SU-DHL-6 (cell line): ENCODE measurements around the gene PRRC1.
A peak's percentile ranks its signal among the peaks of the same experiment; 100 is the strongest.

Experiments
- H2AFZ ChIP-seq: fragments of 200-600 bp; sonication (generic); 2 replicates; pipeline ENCODE4 v1.6.1; 2014; ENCODE audit warnings: low read depth, mild to moderate bottlenecking, moderate library complexity, mixed read lengths, antibody characterized with exemption, low read length; ENCODE audit not compliant: severe bottlenecking
- H3F3A ChIP-seq: fragments of 200-600 bp; shearing (Covaris generic); 2 replicates; pipeline ENCODE4 v1.6.0; 2016; ENCODE audit warnings: antibody characterized with exemption, mild to moderate bottlenecking; ENCODE audit not compliant: insufficient read depth
- H3K27ac ChIP-seq: fragments of 200-600 bp; sonication (generic); 2 replicates; pipeline ENCODE4 v1.5.1; 2016; ENCODE audit warnings: low read depth, mild to moderate bottlenecking, low read length, moderate library complexity, mixed read lengths
- H3K27me3 ChIP-seq: fragments of 200-600 bp; sonication (generic), shearing (Covaris generic); 2 replicates; pipeline ENCODE4 v1.6.0; 2014; ENCODE audit warnings: mild to moderate bottlenecking, low read length
- H3K36me3 ChIP-seq: fragments of 200-600 bp; sonication (generic); 2 replicates; pipeline ENCODE4 v1.6.1; 2014; ENCODE audit warnings: mild to moderate bottlenecking, low read length, mixed read lengths
- H3K4me2 ChIP-seq: fragments of 300-600, 200-600 bp; shearing (Covaris generic), sonication (generic); 2 replicates; pipeline ENCODE4 v1.6.0; 2014; ENCODE audit warnings: low read length, low read depth, mild to moderate bottlenecking; ENCODE audit not compliant: poor library complexity, severe bottlenecking
- H3K4me3 ChIP-seq: fragments of 200-600 bp; sonication (generic); 2 replicates; pipeline ENCODE4 v1.5.1; 2014; ENCODE audit warnings: antibody characterized with exemption, low read length, mild to moderate bottlenecking, mixed read lengths; ENCODE audit not compliant: insufficient read depth, poor library complexity, severe bottlenecking
- H3K79me2 ChIP-seq: fragments of 200-600 bp; sonication (generic); 2 replicates; pipeline ENCODE4 v1.6.1; 2014; ENCODE audit warnings: mild to moderate bottlenecking, low read length, moderate library complexity; ENCODE audit not compliant: insufficient read depth
- H3K9ac ChIP-seq: fragments of 200-600 bp; sonication (generic); 2 replicates; pipeline ENCODE4 v1.7.0; 2014; ENCODE audit warnings: mild to moderate bottlenecking, low read length
- H3K9me2 ChIP-seq: fragments of 200-600 bp; sonication (generic); replicated peaks from 2 replicates; pipeline ENCODE4 v1.6.1; 2014; ENCODE audit warnings: low read length; ENCODE audit not compliant: insufficient read depth
- H3K9me3 ChIP-seq: fragments of 200-600 bp; sonication (generic); 2 replicates; pipeline ENCODE4 v1.6.1; 2014; ENCODE audit warnings: low read length, mixed read lengths; ENCODE audit not compliant: insufficient read depth
- H4K20me1 ChIP-seq: fragments of 200-600 bp; sonication (generic); 2 replicates; pipeline ENCODE4 v1.6.1; 2014; ENCODE audit warnings: low read depth, mild to moderate bottlenecking, antibody characterized with exemption, low read length, moderate library complexity, mixed read lengths
- EZH2phosphoT487 ChIP-seq: fragments of 200-600 bp; sonication (generic), shearing (Covaris generic); conservative IDR thresholded peaks from 2 replicates; pipeline ENCODE4 v1.6.1; 2018; ENCODE audit warnings: mild to moderate bottlenecking, antibody characterized with exemption, low read length, moderate library complexity, mixed read lengths
- TF ChIP-seq, protein P1 (sequence below): fragments of 200-600 bp; sonication (generic); IDR thresholded peaks from one replicate; pipeline ENCODE4 v1.5.1; 2017; ENCODE audit warnings: antibody characterized with exemption, mild to moderate bottlenecking, low read length, moderate library complexity; ENCODE audit not compliant: insufficient read depth, poor library complexity, severe bottlenecking

The PRRC1 gene

DNA sequence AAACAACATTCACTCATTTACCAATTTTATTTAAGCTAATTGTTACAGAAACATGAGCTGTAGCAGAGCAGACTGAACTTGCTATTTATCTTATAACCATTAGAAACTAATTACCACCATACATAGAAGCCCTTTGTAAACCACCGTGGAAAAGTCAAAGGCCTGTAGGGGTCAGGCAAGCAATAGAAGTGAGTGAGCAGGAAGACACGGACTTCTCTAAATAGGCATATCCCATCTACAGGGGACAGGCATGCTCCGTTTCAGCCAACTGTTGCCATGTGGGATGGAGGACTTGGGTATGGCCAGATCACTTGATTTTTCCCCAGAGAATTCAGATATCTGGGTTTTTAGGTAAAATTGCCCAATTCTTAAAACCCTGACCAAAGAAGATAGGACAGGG lies 44.8 kb downstream of the PRRC1 start:
- no peak overlapping the region for H3K4me2 ChIP-seq
- no peak overlapping the region for H2AFZ ChIP-seq
- H3K4me3 ChIP-seq = no peak overlapping the region
- H3F3A ChIP-seq = no peaks in the 10 kb centered on the region
- H3K27me3 ChIP-seq = no peaks in the 10 kb centered on the region
- no peak for TF ChIP-seq EZH2phosphoT487
- TF ChIP-seq, protein P1, sequence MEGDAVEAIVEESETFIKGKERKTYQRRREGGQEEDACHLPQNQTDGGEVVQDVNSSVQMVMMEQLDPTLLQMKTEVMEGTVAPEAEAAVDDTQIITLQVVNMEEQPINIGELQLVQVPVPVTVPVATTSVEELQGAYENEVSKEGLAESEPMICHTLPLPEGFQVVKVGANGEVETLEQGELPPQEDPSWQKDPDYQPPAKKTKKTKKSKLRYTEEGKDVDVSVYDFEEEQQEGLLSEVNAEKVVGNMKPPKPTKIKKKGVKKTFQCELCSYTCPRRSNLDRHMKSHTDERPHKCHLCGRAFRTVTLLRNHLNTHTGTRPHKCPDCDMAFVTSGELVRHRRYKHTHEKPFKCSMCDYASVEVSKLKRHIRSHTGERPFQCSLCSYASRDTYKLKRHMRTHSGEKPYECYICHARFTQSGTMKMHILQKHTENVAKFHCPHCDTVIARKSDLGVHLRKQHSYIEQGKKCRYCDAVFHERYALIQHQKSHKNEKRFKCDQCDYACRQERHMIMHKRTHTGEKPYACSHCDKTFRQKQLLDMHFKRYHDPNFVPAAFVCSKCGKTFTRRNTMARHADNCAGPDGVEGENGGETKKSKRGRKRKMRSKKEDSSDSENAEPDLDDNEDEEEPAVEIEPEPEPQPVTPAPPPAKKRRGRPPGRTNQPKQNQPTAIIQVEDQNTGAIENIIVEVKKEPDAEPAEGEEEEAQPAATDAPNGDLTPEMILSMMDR = no peak
- no peaks in the 10 kb centered on the region for H3K9me2 ChIP-seq
- no peaks in the 10 kb centered on the region for H3K36me3 ChIP-seq
- H4K20me1 ChIP-seq = no peaks in the 10 kb centered on the region
- H3K27ac ChIP-seq = no peak overlapping the region
- no peak overlapping the region for H3K9ac ChIP-seq
- H3K79me2 ChIP-seq = no peaks in the 10 kb centered on the region
- H3K9me3 ChIP-seq = no peaks in the 10 kb centered on the region

DNA sequence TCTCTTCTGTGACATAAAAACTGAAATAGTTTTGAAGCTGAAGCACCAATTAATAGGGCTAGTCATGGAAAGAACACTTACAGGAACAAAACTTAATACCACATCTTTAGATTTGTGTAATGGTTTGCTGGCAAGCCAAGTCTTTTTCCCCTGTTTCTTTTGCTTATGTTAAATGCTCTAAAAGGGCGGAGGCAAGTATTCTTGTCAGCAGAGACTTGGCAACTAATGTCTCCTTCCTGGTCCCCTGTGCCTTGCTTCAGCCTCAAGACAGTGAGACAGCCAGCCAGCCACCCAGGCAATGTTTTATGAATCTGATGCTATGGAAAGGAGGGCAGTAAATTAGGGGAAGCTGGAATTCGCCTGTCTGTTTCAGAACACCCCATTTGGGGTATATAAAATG lies 45.7 kb downstream of the PRRC1 start:
- H3K9me3 ChIP-seq = no peaks in the 10 kb centered on the region
- no peak overlapping the region for H3K27ac ChIP-seq
- H3K79me2 ChIP-seq = no peaks in the 10 kb centered on the region
- H3F3A ChIP-seq = no peaks in the 10 kb centered on the region
- H3K27me3 ChIP-seq = no peaks in the 10 kb centered on the region
- TF ChIP-seq EZH2phosphoT487 = no peak
- TF ChIP-seq, protein P1 = no peak
- no peaks in the 10 kb centered on the region for H3K9me2 ChIP-seq
- H3K4me2 ChIP-seq = no peak overlapping the region
- H3K4me3 ChIP-seq = no peak overlapping the region
- no peak overlapping the region for H3K9ac ChIP-seq
- H2AFZ ChIP-seq = no peak overlapping the region
- H3K36me3 ChIP-seq = no peaks in the 10 kb centered on the region
- H4K20me1 ChIP-seq = no peaks in the 10 kb centered on the region

DNA sequence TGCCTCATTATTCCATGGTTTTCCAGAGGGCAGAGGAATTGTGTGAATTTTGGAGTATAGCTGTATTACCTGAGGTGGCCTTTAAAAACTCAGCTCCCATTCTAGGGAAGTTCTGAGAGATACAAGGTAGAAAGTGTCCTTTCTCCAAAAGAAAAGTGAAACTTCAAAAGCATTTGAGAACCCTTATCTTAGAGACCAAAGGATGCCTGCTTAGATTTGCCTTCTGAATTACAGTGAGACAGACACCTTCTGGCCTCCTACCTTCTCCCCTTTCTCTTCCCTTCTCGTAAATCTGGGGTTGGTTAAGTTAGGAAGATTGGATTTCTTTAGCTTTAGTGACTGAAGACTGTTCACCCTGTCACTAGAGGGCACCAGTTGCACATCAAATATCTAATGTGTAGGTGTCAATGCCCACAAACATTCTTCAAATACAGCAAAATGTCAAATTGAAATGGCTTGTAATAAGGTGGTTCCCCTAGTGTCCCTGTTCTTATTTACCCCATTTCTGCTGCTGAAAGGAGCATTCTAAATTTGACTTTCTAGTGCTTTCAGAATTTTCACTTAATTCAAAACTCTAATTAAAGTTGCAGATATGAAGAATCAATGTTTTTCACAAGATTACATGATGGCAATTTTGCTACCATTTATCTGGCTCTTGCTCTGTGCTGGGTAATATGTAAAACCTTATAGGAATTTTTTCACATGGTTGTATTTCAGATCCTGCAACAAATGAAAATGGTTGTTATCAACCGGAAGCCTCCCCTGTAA lies 46.7 kb downstream of the PRRC1 start:
- Histone ChIP-seq H3K9me2 (no peaks in the 10 kb centered on the region), H3F3A (no peaks in the 10 kb centered on the region), H2AFZ (no peak overlapping the region), H3K4me2 (no peak overlapping the region), H3K4me3 (no peak overlapping the region), H3K36me3 (no peaks in the 10 kb centered on the region), H3K9me3 (no peaks in the 10 kb centered on the region), H3K27ac (no peak overlapping the region), H4K20me1 (no peaks in the 10 kb centered on the region), H3K27me3 (no peaks in the 10 kb centered on the region), H3K9ac (no peak overlapping the region), H3K79me2 (no peaks in the 10 kb centered on the region)
- TF ChIP-seq, protein P1 = peak; percentile 55
- TF ChIP-seq EZH2phosphoT487 = no peak
